GM12892 (cell line): Measurements from ENCODE around the gene RPL35.
"Not testable (repeated sequence)": the region's sequence is repeated elsewhere in the genome, so short reads cannot be mapped to it uniquely, and the experiment has no call there.

Experiments used
- DNase-seq: peaks from one replicate; pipeline ENCODE4 v3.0.0; 2011; ENCODE audit not compliant: insufficient read length
- FAIRE-seq: peaks from 2 replicates; lab custom pipeline; 2011; peaks lifted over from hg19 to GRCh38; lab: Jason Lieb, UNC
- POLR2A ChIP-seq: IDR thresholded peaks from 2 replicates; pipeline ENCODE4 v1.6.1; 2011; ENCODE audit warnings: low read depth, low read length, control low read depth
- POLR2AphosphoS5 ChIP-seq: IDR thresholded peaks from 2 replicates; pipeline ENCODE4 v1.6.1; 2011; ENCODE audit warnings: low read depth, low read length, control low read depth
- TAF1 ChIP-seq: IDR thresholded peaks from 2 replicates; pipeline ENCODE4 v1.6.1; 2011; ENCODE audit warnings: low read depth, mild to moderate bottlenecking, control low read depth, low read length, borderline replicate concordance

The RPL35 gene

DNA sequence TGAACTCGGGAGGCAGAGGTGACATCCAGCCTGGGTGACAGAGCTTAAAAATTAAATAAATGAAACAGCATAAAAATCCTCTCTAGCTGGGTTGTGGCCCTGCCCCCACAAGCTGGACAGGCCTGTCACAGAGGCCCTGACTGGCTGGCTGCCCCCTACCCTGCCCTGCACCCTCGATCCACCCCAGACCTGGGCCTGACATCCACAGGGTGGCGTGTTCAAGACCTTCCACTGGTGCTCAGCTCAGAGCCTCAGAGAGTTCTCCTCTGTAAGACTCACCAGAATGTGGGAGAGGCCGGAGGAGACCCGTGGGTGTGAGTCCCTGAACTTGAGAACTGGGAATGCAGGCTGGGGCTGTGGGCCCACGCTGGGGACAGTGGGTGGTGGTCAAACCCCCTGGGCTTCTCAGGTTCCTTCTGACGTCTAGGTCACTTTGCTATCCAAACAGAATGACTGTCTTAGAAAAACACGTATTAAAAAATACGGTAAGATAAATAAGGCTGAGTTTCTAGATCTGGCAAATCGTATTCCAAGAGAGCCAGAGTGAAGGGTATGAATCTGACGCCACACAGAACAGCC lies 18.2 kb downstream of the RPL35 start:
- no peak for FAIRE-seq
- TF ChIP-seq TAF1 (no peak), POLR2AphosphoS5 (no peak), POLR2A (no peak)

DNA sequence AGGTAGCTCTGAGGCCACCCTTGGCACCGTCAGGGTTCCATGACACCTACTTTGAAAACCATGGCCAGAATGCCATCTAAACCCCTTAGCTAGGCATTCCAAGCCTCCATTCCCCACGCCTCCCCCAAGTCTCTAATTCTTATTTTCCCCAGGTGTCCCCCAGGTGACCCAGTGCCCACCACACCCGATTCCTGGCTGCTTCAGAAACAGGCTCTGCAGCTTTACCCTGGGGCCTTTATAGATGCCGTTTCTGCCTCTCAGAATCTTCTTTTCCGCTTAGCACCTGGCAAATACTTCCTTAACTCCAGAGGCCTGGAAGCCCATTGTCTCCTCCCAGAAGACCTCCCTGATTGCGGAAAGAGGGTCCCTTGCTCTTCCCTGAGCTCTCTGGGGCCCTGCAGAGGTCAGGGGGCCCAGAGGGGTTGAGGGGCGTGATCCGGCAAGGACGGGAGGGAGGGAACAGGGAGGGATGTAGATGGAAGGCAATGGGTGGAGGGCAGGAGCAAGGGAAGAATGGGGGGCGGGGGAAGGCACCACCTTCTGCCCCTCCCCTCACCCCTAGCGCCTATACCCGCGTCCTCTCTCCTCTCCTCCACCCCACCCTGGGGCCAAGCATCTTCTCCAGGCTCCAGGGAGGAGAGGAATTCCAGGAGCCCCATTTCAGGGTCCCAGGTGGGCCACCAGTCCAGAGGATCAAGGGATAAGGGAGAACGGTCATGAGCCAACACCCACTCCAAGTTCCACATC lies 20.5 kb downstream of the RPL35 start:
- no peak for FAIRE-seq
- TF ChIP-seq TAF1 = no peak
- DNase-seq = no peak

More for the DNA sequence above, 18.2 kb downstream of the RPL35 start:
- DNase-seq = no peak

DNA sequence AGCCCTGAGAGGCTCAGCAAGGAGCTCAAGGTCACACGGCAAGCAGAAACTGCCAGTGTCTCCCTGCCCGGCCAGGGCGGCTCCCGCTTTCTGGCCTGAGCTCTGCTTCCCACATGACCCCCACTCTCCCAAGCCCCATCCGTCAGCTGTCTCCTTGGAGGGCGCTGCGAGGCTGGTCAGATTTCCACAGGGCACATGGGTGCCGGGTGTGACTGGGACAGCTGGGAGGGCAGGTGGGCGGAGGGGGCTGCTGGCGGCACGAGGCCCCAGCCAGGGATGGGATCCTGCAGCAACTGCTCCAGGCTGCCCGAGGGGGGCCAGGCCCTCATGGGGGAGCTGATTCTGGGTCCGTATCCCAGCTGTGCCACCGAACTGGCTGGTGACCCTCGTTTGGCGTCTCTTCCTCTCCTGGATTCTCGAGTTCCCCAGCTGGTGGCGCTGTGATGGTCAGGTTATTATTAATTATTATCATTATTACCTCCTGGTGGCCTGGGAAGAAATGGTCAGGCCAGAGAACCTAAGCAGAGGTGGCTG lies 21.4 kb downstream of the RPL35 start:
- TF ChIP-seq TAF1 (no peak), POLR2A (no peak), POLR2AphosphoS5 (no peak)
- FAIRE-seq = no peak
- no peak for DNase-seq

DNA sequence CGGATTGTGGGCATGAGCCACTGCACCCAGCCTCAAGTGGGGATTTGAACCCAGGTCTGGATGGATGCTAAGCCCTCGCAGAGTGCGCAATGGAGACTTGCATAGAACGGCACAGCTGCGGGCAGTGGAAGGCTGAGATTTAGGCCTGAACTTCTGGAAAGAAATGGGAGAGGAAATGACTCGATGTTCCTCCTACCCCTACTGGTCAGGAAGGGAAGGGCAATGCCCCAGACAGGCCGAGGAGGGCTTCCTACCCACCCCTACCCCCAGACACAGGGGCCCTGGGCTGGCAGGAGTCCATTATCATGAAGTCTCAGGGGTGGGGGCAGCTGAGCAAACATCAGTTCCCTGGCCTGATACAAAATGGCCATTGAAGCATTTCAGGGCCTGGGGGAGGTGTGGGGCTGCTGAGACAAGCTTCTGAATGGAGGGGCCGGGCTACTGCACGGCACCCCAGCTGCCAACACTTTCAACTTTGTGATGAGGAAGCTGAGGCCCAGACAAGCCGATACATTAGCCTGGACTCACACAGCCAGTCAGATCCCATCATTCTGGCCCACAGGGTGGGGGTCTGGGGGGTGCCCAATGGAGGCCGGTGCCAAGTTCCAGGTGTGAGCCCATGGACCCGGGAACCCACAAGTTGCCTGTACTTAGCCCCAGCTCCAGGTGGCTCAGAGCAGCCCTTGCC lies 22.0 kb downstream of the RPL35 start:
- DNase-seq = no peak
- FAIRE-seq = peak; percentile 24
- TF ChIP-seq POLR2A (no peak), POLR2AphosphoS5 (no peak)

DNA sequence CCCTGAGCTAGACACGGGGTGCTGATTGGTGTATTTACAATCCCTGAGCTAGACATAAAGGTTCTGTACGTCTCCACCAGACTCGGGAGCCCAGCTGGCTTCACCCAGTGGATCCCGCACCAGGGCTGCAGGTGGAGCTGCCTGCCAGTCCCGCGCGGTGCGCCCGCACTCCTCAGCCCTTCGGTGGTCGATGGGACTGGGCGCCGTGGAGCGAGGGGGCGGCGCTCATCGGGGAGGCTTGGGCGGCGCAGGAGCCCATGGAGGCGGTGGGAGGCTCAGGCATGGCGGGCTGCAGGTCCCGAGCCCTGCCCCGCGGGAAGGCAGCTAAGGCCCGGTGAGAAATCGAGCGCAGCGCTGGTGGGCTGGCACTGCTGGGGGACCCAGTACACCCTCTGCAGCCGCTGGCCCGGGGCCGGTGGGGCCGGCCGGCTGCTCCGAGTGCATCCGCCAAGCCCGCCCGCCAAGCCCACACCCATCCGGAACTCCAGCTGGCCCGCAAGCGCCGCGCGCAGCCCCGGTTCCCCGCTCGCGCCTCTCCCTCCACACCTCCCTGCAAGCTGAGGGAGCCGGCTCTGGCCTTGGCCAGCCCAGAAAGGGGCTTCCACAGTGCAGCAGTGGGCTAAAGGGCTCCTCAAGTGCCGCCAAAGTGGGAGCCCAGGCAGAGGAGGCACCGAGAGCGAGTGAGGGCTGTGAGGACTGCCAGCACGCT lies 23.0 kb downstream of the RPL35 start:
- DNase-seq, FAIRE-seq: not testable (repeated sequence)

DNA sequence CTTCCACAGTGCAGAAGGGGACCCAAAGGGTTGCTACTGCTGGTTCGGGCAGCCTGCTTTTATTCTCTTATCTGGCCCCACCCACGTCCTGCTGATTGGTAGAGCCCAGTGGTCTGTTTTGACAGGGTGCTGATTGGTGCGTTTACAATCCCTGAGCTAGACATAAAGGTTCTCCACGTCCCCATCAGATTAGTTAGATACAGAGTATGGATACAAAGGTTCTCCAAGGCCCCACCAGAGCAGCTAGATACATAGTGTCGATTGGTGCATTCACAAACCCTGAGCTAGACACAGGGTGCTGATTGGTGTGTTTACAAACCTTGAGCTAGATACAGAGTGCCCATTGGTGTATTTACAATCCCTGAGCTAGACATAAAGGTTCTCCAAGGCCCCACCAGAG lies 23.6 kb downstream of the RPL35 start:
- not testable (repeated sequence) for DNase-seq, FAIRE-seq

DNA sequence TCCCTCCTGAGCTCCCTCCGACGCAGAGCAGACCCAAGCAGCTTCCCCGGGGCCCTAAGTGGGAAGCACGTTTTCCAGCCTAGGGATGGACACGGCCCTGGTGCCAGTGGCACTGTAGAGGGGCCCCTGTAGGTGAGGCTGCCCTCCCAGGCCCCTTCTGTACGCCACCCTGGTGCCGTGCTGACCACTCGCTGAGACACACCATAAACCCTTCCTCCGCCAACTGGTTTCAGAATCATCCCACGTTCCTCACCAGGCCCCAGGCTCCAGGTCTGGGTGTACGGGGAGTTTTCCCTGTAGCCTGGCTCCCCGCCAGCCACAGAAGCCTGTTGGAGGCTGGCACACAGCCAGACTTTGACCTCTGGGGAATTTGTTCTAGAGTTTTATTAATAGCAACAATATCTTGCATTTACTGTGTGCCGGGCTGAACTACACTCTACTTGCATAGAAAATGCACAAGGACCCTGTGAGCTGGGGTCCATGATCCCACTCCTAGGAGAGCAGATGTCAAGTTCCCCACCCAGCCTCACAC lies 26.7 kb downstream of the RPL35 start:
- FAIRE-seq = no peak

DNA sequence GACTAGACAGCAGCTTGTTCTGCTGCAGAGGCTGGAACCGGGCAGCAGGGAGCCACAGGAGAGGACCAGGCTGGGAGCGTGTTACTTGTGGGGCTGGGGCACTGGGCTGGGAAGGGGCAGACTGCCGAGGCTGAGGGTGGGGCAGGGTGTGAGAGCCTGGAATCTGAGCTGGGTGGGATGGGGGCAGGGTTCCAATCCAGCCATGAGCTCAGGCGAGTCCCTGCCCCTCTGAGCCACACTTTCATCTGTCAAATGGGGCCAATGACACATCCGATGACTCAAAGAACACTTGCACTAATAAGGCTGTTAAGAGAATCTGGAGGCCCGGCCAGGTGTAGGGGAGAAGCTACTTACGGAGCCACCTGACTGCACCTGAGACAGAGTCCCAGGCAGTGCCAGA lies 27.2 kb downstream of the RPL35 start:
- no peak for DNase-seq
- no peak for TF ChIP-seq TAF1
- no peak for TF ChIP-seq POLR2AphosphoS5
- TF ChIP-seq POLR2A = no peak
- FAIRE-seq = no peak

More for the DNA sequence above, 26.7 kb downstream of the RPL35 start:
- DNase-seq = no peak
- no peak for TF ChIP-seq POLR2AphosphoS5

DNA sequence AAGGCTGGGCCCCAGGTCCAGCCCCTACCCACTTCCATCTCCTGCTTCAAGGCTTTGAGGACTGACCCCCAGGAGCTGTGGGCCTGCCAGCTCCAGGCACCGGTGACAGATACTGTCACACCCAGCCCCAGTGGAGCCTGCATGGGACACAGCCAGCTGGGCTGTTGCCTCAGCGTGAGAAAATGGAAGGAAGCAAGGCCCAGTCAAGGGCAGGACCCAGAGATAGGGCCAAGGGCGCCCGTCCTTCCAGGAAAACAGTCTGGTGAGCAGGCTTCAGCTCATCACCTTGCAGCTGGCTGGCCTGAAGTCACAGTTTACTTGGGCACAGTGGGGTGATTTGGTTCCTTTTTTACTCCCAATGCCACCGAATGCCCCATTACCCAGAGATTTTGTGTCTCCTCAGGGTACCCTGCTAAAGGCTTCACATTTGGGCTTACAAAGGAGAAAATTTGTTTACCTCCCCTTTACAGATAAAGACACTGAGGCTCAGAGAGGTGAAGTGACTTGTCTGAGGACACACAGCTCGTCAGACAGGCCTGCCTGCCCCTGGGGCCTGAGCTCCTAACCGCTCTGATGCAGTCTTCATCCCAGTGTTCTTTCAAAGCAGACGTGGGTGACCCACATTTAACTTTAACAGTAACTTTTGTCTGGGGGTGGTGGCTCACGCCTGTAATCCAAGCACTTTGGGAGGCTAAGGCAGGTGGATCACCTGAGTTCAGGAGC lies 30.0 kb downstream of the RPL35 start:
- DNase-seq (no peak), FAIRE-seq (no peak)
- no peak for TF ChIP-seq POLR2AphosphoS5
- no peak for TF ChIP-seq TAF1

DNA sequence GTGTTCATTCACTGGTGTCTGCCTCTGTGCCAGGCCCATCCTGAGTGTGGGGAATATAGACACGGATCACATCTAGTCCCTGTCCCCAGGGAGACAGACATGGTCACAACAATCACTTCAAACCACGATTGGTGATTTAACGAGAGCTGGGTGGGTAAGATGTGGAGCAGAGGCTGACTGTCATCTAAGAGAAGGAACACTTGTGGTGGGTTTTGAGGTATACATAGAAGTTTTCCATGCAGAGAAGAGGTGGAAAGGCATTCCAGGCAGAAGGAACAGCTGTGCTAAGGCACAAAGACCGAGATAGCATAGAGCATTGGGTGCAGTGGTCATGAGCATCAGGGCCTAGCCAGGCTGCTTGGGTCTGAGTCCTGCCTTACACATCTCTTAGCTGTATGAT lies 31.2 kb downstream of the RPL35 start:
- DNase-seq (no peak), FAIRE-seq (no peak)
- no peak for TF ChIP-seq POLR2A
- no peak for TF ChIP-seq POLR2AphosphoS5
- no peak for TF ChIP-seq TAF1

DNA sequence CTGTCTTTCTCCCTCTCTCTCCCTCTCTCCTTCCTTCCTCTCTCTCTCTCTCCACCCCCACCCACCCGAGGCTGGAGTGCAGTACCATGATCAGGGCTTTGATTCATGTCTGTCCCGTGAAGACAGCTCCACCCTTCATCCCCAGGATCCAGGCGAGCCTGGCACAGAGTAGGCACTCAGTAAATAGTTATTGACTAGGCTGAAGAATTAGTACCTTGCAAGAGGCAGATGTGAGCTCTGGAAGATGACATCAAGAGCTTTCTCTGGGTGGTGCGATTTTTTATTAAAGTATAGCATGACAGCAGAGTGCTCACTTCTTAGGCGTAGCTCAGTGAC lies 32.5 kb downstream of the RPL35 start:
- no peak for DNase-seq
- FAIRE-seq = no peak
- TF ChIP-seq POLR2A (no peak), POLR2AphosphoS5 (no peak), TAF1 (no peak)
